ENCODE results near the gene MEP1A. TPM values are rescaled to one million over a fixed set of nuclear protein-coding genes. Genes with fewer than 3 reads are reported as not detected.

MEP1A gene
- total RNA-seq, 1 donor from 2014 or later: not detected

Other genes starting within 250 kb of the MEP1A start
- gene CYP39A1, start 140.6 kb upstream of the MEP1A start, total RNA-seq: 2.9 TPM
- 30.2 TPM for gene SLC25A27, start 140.4 kb upstream of the MEP1A start, total RNA-seq
- gene TDRD6, start 105.5 kb upstream of the MEP1A start, total RNA-seq: 0.41 TPM
- 1.6 TPM for gene PLA2G7, start 58.0 kb upstream of the MEP1A start, total RNA-seq
- not detected for gene ANKRD66, start 46.5 kb upstream of the MEP1A start, total RNA-seq
- 6.5 TPM for gene ADGRF5, start 128.5 kb downstream of the MEP1A start, total RNA-seq
- gene ADGRF1, start 248.9 kb downstream of the MEP1A start, total RNA-seq: not detected

Data from frontal cortex (tissue), 1 donor.